ENCODE measurements around the gene KRT85.

- TF ChIP-seq CTCF (IDR thresholded peaks at IDR 0.05; ENCODE audit: low read length) (no peak), EZH2 (IDR thresholded peaks at IDR 0.05; ENCODE audit: borderline replicate concordance, low read length) (no peak)
Measured at GRCh38 chr12:52334185-52334584, 33.1 kb downstream of the KRT85 start.

Data from OCI-LY1 (cell line).